MM.1S (cell line): ENCODE data around the gene EMILIN2.

Source experiments
- CTCF ChIP-seq: fragments of 300-600 bp; sonication (generic); IDR thresholded peaks from 2 replicates; pipeline ENCODE4 v1.5.1; 2016; ENCODE audit warnings: antibody characterized with exemption, low read length, mixed read lengths
- EZH2 ChIP-seq: fragments of 300-600 bp; sonication (generic); optimal IDR thresholded peaks from 2 replicates; pipeline ENCODE3; 2017; ENCODE audit warnings: low read depth, mild to moderate bottlenecking, antibody characterized with exemption, low read length, mixed read lengths
- EZH2phosphoT487 ChIP-seq: fragments of 300-600 bp; sonication (generic); IDR thresholded peaks from 2 replicates; pipeline ENCODE4 v1.6.1; 2018; ENCODE audit warnings: antibody characterized with exemption, low read length

GRCh38 chr18:2911533-2911932, 64.7 kb downstream of the EMILIN2 start:
- no peak for TF ChIP-seq CTCF
- TF ChIP-seq EZH2: no peak
- no peak for TF ChIP-seq EZH2phosphoT487
